Measurements from ENCODE around the gene FSIP1. TPM values are rescaled to one million over a fixed set of nuclear protein-coding genes. Genes with fewer than 3 reads are reported as not detected.

The FSIP1 gene
- total RNA-seq, 1 experiment from 2014 or later, result 0.61 TPM

- CTCF ChIA-PET, result no interaction called here
- Mint-ChIP-seq H3K27me3 (ENCODE audit: low read depth) (no peaks in the 10 kb centered on the region), H3K36me3 (peaks cover 93% of the 10 kb centered on the region), H3K27ac (no peak overlapping the region), H3K4me3 (no peak overlapping the region), H3K9me3 (no peaks in the 10 kb centered on the region), H3K4me1 (peaks cover 9% of the 10 kb centered on the region)
- TF ChIP-seq FOXP4 (CRISPR knock-in tag; IDR thresholded peaks at IDR 0.05) (no peak), MXD4 (CRISPR knock-in tag; IDR thresholded peaks at IDR 0.05; ENCODE audit: borderline replicate concordance) (no peak), ZNF532 (CRISPR knock-in tag; IDR thresholded peaks at IDR 0.05; ENCODE audit: borderline replicate concordance) (no peak), ERG (CRISPR knock-in tag; IDR thresholded peaks at IDR 0.05) (no peak), RORB (CRISPR knock-in tag; IDR thresholded peaks at IDR 0.05) (no peak), IRF1 (CRISPR knock-in tag; IDR thresholded peaks at IDR 0.05) (no peak), PRDM15 (CRISPR knock-in tag; IDR thresholded peaks at IDR 0.05) (no peak), E2F4 (CRISPR knock-in tag; IDR thresholded peaks at IDR 0.05; ENCODE audit: borderline replicate concordance, low read depth) (no peak), ZNF396 (CRISPR knock-in tag; IDR thresholded peaks at IDR 0.05; ENCODE audit: borderline replicate concordance) (no peak), NFYB (CRISPR knock-in tag; conservative IDR thresholded peaks at IDR 0.05; ENCODE audit: low read depth) (no peak), HMGA2 (CRISPR knock-in tag; IDR thresholded peaks at IDR 0.05) (no peak), ZNF121 (CRISPR knock-in tag; IDR thresholded peaks at IDR 0.05) (no peak), NR3C1 (CRISPR knock-in tag; conservative IDR thresholded peaks at IDR 0.05; ENCODE audit: low read depth) (no peak), TEAD4 (CRISPR knock-in tag; IDR thresholded peaks at IDR 0.05) (no peak), ZNF512 (CRISPR knock-in tag; IDR thresholded peaks at IDR 0.05; ENCODE audit: borderline replicate concordance) (no peak), ETV6 (CRISPR knock-in tag; IDR thresholded peaks at IDR 0.05) (no peak)
- POLR2A ChIA-PET, result interaction anchor here (0.6 kb wide), 1 partner anchor 16 kb away, joined by 7 read pairs; no protein-coding TSS in a partner anchor
- no peak for DNase-seq (ENCODE audit: low spot score)
- ATAC-seq, result no peak
These were observed 191.3 kb downstream of the FSIP1 start for GRCh38 chr15:39591141-39591895.
